K562 treated with DMSO at 1 percent for 24 hours (cell line): ENCODE data around the gene KCNK6. TPM values are rescaled to one million over a fixed set of nuclear protein-coding genes. Genes with fewer than 3 reads are reported as not detected.

Source experiments
- total RNA-seq: library from RNA; unstranded; fragments of 300-600 nt; gene quantifications from 2 replicates; pipeline ENCODE4 v1.2.3, GENCODE V29; 2022; ENCODE audit warnings: low read depth; ENCODE audit not compliant: insufficient read depth

Gene KCNK6
- total RNA-seq = 0.13 and 0.29 TPM in 2 replicates

GRCh38 chr19:38319421-38320258 is at the start of gene KCNK6:
KCNK6 (plus strand) TSS chr19:38319845; CDS start chr19:38319951, 106 bp downstream.

DNA sequence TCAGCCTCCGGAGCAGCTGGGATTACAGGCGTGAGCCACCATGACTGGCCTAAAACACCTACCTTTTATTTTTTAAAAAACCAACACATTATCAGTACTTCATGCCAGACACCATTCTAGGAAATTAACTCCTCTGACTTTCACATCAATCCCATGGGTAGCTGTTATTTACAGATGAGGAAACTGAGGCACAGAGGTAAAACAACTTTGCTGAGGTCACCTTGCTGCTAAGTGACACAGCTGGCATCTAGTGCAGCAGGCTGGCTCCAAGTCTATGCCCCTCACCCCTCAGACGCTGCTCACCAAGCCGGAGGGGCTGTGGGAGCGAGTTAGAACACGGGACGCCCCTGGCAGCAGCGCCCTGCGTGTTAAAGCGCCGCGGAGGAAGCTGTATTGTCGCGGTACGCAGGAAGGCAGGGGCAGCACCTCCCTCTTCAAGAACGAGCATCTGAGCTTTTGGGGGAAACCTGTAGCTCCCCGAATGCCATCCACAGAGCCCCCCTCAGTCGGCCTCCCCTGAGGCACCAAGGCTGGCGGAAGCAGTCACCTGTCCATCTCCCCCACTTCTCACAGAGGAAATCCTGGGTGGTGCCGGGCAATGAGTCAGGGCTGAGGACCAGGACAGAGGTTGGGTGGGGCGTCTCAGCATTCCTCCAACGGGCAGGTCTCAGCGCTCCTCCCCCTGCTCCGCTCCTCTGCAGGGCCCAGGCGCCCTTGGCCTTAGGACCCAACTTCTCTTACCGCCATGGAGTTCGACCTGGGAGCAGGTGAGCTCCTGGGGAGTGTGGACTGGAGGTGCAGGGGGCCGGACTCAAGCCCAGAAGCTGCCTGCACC is 15.9 kb upstream of the KCNK6 start, which contains the start of gene C19orf33:
Gene C19orf33, plus strand, starts transcription at position 735 of the 835 bp plus-strand sequence. Its CDS starts 11 bp downstream, at position 746.

GRCh38 chr19:38315657-38316476 is 3.8 kb upstream of the KCNK6 start, which contains the start of gene YIF1B:
YIF1B (minus strand) TSS chr19:38315947; CDS start chr19:38315917, 30 bp downstream.

DNA sequence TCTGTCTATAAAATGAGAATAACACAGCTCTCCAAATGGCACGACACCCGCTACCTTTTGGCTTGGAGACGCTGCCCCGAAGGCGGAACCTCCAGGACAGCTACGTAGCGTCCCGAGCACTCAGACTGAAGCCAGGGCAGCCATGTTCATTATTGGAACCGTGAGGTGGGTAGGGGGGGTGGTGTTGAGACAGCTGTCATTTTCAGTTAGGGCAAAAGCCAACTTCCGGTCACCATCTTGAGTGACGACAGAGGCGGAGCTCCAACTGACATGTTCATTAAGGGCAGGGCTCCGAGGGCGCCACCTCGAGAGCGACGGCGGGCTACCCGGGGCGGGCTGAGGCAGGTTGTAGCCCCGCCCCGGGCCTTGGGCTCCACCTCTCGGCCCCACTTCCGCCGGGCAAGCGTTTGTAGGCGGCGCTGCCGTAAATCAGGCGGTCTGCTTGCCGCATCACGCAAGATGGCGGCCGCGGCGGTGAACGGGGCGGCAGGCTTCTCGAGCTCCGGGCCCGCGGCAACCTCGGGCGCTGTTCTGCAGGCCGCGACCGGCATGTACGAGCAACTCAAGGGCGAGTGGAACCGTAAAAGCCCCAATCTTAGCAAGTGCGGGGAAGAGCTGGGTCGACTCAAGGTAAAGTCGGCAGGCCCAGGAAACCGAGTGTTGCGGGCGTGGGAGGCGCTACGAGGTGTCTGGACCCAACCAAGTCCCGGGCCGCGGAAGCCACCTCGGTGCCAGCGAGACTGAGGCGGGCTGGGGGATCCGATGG is 54.9 kb downstream of the KCNK6 start, which contains the start of gene PSMD8:
Gene PSMD8, plus strand, starts transcription at position 240 of the 766 bp plus-strand sequence. Its CDS starts 31 bp downstream, at position 271.

Other genes with a start within 250 kb of the KCNK6 start
- 2.8 and 3.0 TPM in 2 replicates for gene DPF1, start 95.6 kb upstream of the KCNK6 start, total RNA-seq
- gene PPP1R14A, start 63.5 kb upstream of the KCNK6 start, total RNA-seq = 60.5 and 72.2 TPM in 2 replicates
- gene SPINT2, start 55.3 kb upstream of the KCNK6 start, total RNA-seq = 0.75 TPM in 1 of 2 replicates, not detected in the other
- gene C19orf33, start 15.6 kb upstream of the KCNK6 start, total RNA-seq = not detected in 2 replicates
- 377 and 406 TPM in 2 replicates for gene YIF1B, start 3.9 kb upstream of the KCNK6 start, total RNA-seq
- gene CATSPERG, start 16.0 kb downstream of the KCNK6 start, total RNA-seq = 0.87 TPM in 1 of 2 replicates, not detected in the other
- gene PSMD8, start 54.7 kb downstream of the KCNK6 start, total RNA-seq = 395 and 440 TPM in 2 replicates
- 0.65 and 2.0 TPM in 2 replicates for gene GGN, start 68.2 kb downstream of the KCNK6 start, total RNA-seq
- gene SPRED3, start 68.9 kb downstream of the KCNK6 start, total RNA-seq = 1.3 and 1.7 TPM in 2 replicates
- 44.4 and 47.5 TPM in 2 replicates for gene FAM98C, start 83.2 kb downstream of the KCNK6 start, total RNA-seq
- 18.2 and 20.0 TPM in 2 replicates for gene RASGRP4, start 106.4 kb downstream of the KCNK6 start, total RNA-seq
- 1.7 and 2.9 TPM in 2 replicates for gene RYR1, start 113.8 kb downstream of the KCNK6 start, total RNA-seq